Retinal pigment epithelial cell (primary cell): ENCODE data around the gene PTPMT1.
"Not testable (repeated sequence)": the region's sequence is repeated elsewhere in the genome, so short reads cannot be mapped to it uniquely, and the experiment has no call there.

Source experiments
- DNase-seq: peaks from one replicate; pipeline ENCODE4 v3.0.0-alpha.2; 2010; ENCODE audit warnings: low read depth
- H3K4me3 ChIP-seq: 2 replicates; pipeline ENCODE4 v1.5.1; 2011; ENCODE audit warnings: mild to moderate bottlenecking, low read length, control low read depth, moderate library complexity
- TF ChIP-seq, protein P1 (sequence below): conservative IDR thresholded peaks from 2 replicates; pipeline ENCODE4 v1.5.1; 2011; ENCODE audit warnings: low read depth, low read length, control low read depth, inconsistent platforms

The PTPMT1 gene

DNA sequence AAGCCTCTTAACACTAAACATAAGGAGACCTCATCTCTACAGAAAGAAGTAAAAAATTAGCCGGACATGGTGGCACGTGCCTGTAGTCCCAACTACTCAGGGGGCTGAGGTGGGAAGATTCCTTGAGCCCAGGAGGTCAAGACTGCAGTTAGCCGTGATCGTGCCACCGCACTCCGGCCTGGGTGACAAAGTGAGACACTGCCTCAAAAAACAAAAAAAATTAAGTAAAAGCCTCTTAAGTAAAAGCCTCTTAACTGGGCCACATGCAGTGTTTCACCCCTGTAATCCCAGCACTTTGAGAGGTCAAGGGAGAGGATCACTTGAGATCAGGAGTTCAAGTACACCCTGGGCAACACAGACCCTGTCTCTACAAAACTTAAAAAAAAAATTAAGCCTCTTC is 38.2 kb upstream of the PTPMT1 start:
- no peak for DNase-seq
- TF ChIP-seq, protein P1, sequence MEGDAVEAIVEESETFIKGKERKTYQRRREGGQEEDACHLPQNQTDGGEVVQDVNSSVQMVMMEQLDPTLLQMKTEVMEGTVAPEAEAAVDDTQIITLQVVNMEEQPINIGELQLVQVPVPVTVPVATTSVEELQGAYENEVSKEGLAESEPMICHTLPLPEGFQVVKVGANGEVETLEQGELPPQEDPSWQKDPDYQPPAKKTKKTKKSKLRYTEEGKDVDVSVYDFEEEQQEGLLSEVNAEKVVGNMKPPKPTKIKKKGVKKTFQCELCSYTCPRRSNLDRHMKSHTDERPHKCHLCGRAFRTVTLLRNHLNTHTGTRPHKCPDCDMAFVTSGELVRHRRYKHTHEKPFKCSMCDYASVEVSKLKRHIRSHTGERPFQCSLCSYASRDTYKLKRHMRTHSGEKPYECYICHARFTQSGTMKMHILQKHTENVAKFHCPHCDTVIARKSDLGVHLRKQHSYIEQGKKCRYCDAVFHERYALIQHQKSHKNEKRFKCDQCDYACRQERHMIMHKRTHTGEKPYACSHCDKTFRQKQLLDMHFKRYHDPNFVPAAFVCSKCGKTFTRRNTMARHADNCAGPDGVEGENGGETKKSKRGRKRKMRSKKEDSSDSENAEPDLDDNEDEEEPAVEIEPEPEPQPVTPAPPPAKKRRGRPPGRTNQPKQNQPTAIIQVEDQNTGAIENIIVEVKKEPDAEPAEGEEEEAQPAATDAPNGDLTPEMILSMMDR = no peak
- no peak overlapping the region for H3K4me3 ChIP-seq

GRCh38 chr11:47529951-47530350 is 35.4 kb upstream of the PTPMT1 start:
- TF ChIP-seq, protein P1 = no peak

DNA sequence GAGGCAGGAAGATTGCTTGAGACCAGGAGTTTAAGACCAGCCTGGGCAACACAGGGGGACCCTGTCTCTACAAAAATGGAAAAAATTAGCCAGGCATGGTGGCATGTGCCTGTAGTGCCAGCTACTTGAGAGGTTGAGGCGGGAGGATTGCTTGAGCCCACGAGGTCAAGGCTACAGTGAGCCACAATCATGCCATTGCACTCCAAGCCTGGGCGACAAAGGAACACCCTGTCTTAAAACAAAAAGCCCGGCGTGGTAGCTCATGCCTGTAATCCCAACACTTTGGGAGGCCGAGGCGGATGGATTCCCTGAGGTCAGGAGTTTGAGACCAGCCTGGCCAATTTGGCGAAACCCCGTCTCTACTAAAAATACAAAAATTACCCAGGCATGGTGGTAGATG is 34.7 kb upstream of the PTPMT1 start:
- H3K4me3 ChIP-seq, DNase-seq: not testable (repeated sequence)

More at GRCh38 chr11:47529951-47530350, 35.4 kb upstream of the PTPMT1 start:
- no peak overlapping the region for H3K4me3 ChIP-seq
- no peak for DNase-seq

- H3K4me3 ChIP-seq = no peak overlapping the region
- DNase-seq = no peak
- TF ChIP-seq, protein P1 = no peak
Observed at GRCh38 chr11:47531666-47532065, 33.7 kb upstream of the PTPMT1 start.

- H3K4me3 ChIP-seq = no peak overlapping the region
- DNase-seq = no peak
- TF ChIP-seq, protein P1 = no peak
Observed at GRCh38 chr11:47532597-47533213, 32.7 kb upstream of the PTPMT1 start.

DNA sequence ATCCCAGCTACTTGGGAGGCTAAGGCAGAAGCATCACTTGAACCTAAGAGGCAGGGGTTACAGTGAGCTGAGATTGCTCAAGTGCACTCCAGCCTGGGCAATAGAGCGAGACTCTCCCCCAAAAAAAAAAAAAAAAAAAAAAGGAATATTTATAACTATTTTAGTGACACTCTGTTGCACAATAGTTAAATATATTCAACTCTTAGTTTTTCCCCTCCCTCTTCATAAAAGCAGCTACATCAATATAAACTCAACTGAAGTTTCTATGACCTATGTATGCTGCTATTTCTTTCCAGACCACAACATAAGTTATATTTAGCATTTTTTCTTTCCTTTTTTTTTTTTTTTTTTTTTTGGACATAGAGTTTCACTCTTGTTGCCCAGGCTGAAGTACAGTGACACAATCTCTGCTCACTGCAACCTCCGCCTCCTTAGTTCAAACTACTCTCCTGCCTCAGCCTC is 31.7 kb upstream of the PTPMT1 start:
- H3K4me3 ChIP-seq = no peak overlapping the region
- DNase-seq = no peak
- TF ChIP-seq, protein P1 = no peak

- TF ChIP-seq, protein P1 = no peak
- no peak for DNase-seq
- H3K4me3 ChIP-seq = no peak overlapping the region
Observed at GRCh38 chr11:47534704-47535251, 30.6 kb upstream of the PTPMT1 start.
